Right cardiac atrium (tissue), 5 donors: ENCODE measurements around the gene TREML1. TPM values are rescaled to one million over a fixed set of nuclear protein-coding genes. Genes with fewer than 3 reads are reported as not detected.

Source experiments
- ATAC-seq, 2 donors: fragments of 200-7000 bp; cut with Tn5 transposase; one replicate each; pipeline versions ENCODE4 v1.8.0 to v1.9.1; 2020; ENCODE audit warnings: moderate library complexity in 2 of 2, mild to moderate bottlenecking in 1 of 2
- DNase-seq, 3 donors: peaks; one replicate each; pipeline ENCODE4 v3.0.0-alpha.2; 2020
- H3K27ac ChIP-seq: one replicate; pipeline ENCODE4 v1.5.1; 2013; ENCODE audit warnings: mild to moderate bottlenecking, low read length, control low read depth, moderate library complexity
- H3K27me3 ChIP-seq: one replicate; pipeline ENCODE4 v1.6.1; 2013; ENCODE audit not compliant: control insufficient read depth, insufficient read depth
- H3K4me1 ChIP-seq: one replicate; pipeline ENCODE4 v1.6.1; 2013; ENCODE audit warnings: low read length; ENCODE audit not compliant: control insufficient read depth, insufficient read depth
- H3K4me3 ChIP-seq: one replicate; pipeline ENCODE4 v1.5.1; 2013; ENCODE audit warnings: low read length, control low read depth
- H3K9me3 ChIP-seq: one replicate; pipeline ENCODE4 v1.6.1; 2013; ENCODE audit warnings: low read length; ENCODE audit not compliant: control insufficient read depth
- WGBS: extraction: QIAGEN DNeasy Blood & Tissue Kit; methylation state at CpG from one replicate; pipeline ENCODE4 v1.1.7; 2013; 5-methylcytosine and 5-hydroxymethylcytosine counted together
- intact Hi-C, 4 donors: fragments of 100-400 bp; cut with DNase I; formaldehyde crosslinking; loops; one replicate each; pipeline versions ENCODE4 v1.11.0 to v1.14.0; 2022 to 2023
- long read RNA-seq, 4 donors: library from polyadenylated mRNA; unstranded; transcript quantifications; one replicate each; pipeline ENCODE4 v2.0.0, GENCODE V29; 2020 to 2021
- polyA plus RNA-seq: library from polyadenylated mRNA; stranded (reverse); fragments of 200-250 nt; gene quantifications from one replicate; pipeline ENCODE4 v1.2.3, GENCODE V29; 2013
- total RNA-seq, 4 donors: library from RNA; stranded (reverse); fragmentation: NEBNext Ultra II Directional; extraction: Animal tissue kit (Norgen Biotek cat#: 25700); gene quantifications; one replicate each; pipeline ENCODE4 v1.2.1, GENCODE V29; 2021
- donor health status: healthy with polysubstance abuse.
- donor health status: DM: no; HTN: yes; CAD: no.
- donor health status: DM: no; HTN: no; CAD: no.
- donor health status: DM: no; HTN: yes; CAD: no; lungs with severe emphysema.
- donor health status: DM: yes; HTN: yes; CAD: no.

Gene TREML1
- total RNA-seq (under 1 TPM in 1 of 4 donors, not detected in 3; 0.39 TPM), polyA plus RNA-seq (0.14 TPM)
- long read RNA-seq, donor 1, result 0 reads
- long read RNA-seq, donor 2, result 0 reads
- long read RNA-seq, donor 3, result 0 reads
- long read RNA-seq, donor 4, result 0 reads

GRCh38 chr6:41153992-41154625, at the start of gene TREML1:
Gene TREML1 (minus strand): TSS chr6:41154347. CDS start chr6:41154288, 59 bp downstream.
- no peaks in the 10 kb centered on the region for H3K9me3 ChIP-seq
- H3K4me3 ChIP-seq, result no peak within 1 kb of the TSS
- DNase-seq, result no peak
- WGBS, result 64% methylated on average over 5 of the region's 5 CpGs
- intact Hi-C loops, result no loop called here
- H3K4me1 ChIP-seq, result no peaks in the 10 kb centered on the region
- no peak within 1 kb of the TSS for H3K27ac ChIP-seq
- no peaks in the 10 kb centered on the region for H3K27me3 ChIP-seq
- no peak for ATAC-seq

GRCh38 chr6:41201764-41202173, 47.6 kb upstream of the TREML1 start:
- no peaks in the 10 kb centered on the region for H3K27me3 ChIP-seq
- DNase-seq, result no peak
- H3K4me1 ChIP-seq, result no peaks in the 10 kb centered on the region
- WGBS, result 56% methylated on average over 8 of the region's 8 CpGs
- no peak overlapping the region for H3K4me3 ChIP-seq
- intact Hi-C loops, result no loop called here
- ATAC-seq, result no peak
- H3K9me3 ChIP-seq, result no peaks in the 10 kb centered on the region
- H3K27ac ChIP-seq, result no peak overlapping the region

GRCh38 chr6:41200901-41201763, 47.0 kb upstream of the TREML1 start, which contains the start of gene TREML2:
Gene TREML2 (minus strand): TSS chr6:41201149. CDS start chr6:41201008, 141 bp downstream.
- Histone ChIP-seq H3K9me3 (no peaks in the 10 kb centered on the region), H3K4me1 (no peaks in the 10 kb centered on the region), H3K4me3 (no peak within 1 kb of the TSS), H3K27me3 (no peaks in the 10 kb centered on the region), H3K27ac (peak within 1 kb of the TSS; percentile 3)
- intact Hi-C loops, result no loop called here
- WGBS, result 69% methylated on average over 12 of the region's 12 CpGs
- ATAC-seq, result peak in 1 of 2 donors; percentile 42
- DNase-seq, result peak in 1 of 3 donors; percentile 45

- H3K27ac ChIP-seq, result peak overlapping the region; percentile 3
- DNase-seq, result peak; percentile 36 to 66 (median 66)
Measured at GRCh38 chr6:41200296-41200900, 46.3 kb upstream of the TREML1 start.

GRCh38 chr6:41199552-41200246, 45.6 kb upstream of the TREML1 start:
- Histone ChIP-seq H3K4me1 (no peaks in the 10 kb centered on the region), H3K9me3 (no peaks in the 10 kb centered on the region), H3K27ac (no peak overlapping the region), H3K4me3 (no peak overlapping the region), H3K27me3 (no peaks in the 10 kb centered on the region)
- DNase-seq, result no peak
- 60% methylated on average over 1 of the region's 1 CpG for WGBS
- intact Hi-C loops, result no loop called here
- ATAC-seq, result peak in 1 of 2 donors; percentile 18

More at GRCh38 chr6:41200296-41200900, 46.3 kb upstream of the TREML1 start:
- Histone ChIP-seq H3K4me1 (no peaks in the 10 kb centered on the region), H3K27me3 (no peaks in the 10 kb centered on the region), H3K9me3 (no peaks in the 10 kb centered on the region), H3K4me3 (no peak overlapping the region)
- intact Hi-C loops, result no loop called here
- 61% methylated on average over 2 of the region's 2 CpGs for WGBS
- ATAC-seq, result peak; percentile 32 to 65

GRCh38 chr6:41197234-41197633, 43.1 kb upstream of the TREML1 start:
- Histone ChIP-seq H3K27ac (no peak overlapping the region), H3K9me3 (no peaks in the 10 kb centered on the region), H3K4me1 (no peaks in the 10 kb centered on the region), H3K27me3 (no peaks in the 10 kb centered on the region), H3K4me3 (no peak overlapping the region)
- WGBS, result 94% methylated on average over 3 of the region's 3 CpGs
- intact Hi-C loops, result no loop called here
- ATAC-seq (no peak), DNase-seq (no peak)

- Histone ChIP-seq H3K4me3 (no peak overlapping the region), H3K27ac (no peak overlapping the region), H3K9me3 (no peaks in the 10 kb centered on the region), H3K27me3 (no peaks in the 10 kb centered on the region), H3K4me1 (no peaks in the 10 kb centered on the region)
- intact Hi-C loops, result no loop called here
- ATAC-seq (no peak), DNase-seq (no peak)
- 92% methylated on average over 3 of the region's 3 CpGs for WGBS
Measured at GRCh38 chr6:41194386-41194785, 40.2 kb upstream of the TREML1 start.

- no peaks in the 10 kb centered on the region for H3K27me3 ChIP-seq
- intact Hi-C loops, result no loop called here
- no peak for ATAC-seq
- no peaks in the 10 kb centered on the region for H3K4me1 ChIP-seq
- DNase-seq, result no peak
- no peaks in the 10 kb centered on the region for H3K9me3 ChIP-seq
- H3K4me3 ChIP-seq, result no peak overlapping the region
- H3K27ac ChIP-seq, result no peak overlapping the region
- WGBS, result 54% methylated on average over 5 of the region's 5 CpGs
Measured at GRCh38 chr6:41193884-41194283, 39.7 kb upstream of the TREML1 start.

GRCh38 chr6:41193171-41193734, 39.1 kb upstream of the TREML1 start:
- WGBS, result 70% methylated on average over 5 of the region's 5 CpGs
- H3K27me3 ChIP-seq, result no peaks in the 10 kb centered on the region
- intact Hi-C loops, result no loop called here
- H3K27ac ChIP-seq, result no peak overlapping the region
- no peak overlapping the region for H3K4me3 ChIP-seq
- ATAC-seq, result no peak
- no peaks in the 10 kb centered on the region for H3K9me3 ChIP-seq
- no peaks in the 10 kb centered on the region for H3K4me1 ChIP-seq
- DNase-seq, result no peak

GRCh38 chr6:41191569-41191968, 37.4 kb upstream of the TREML1 start:
- peak; percentile 33 to 60 for ATAC-seq
- peak in 2 of 3 donors; percentile 71 for DNase-seq
- Histone ChIP-seq H3K4me3 (no peak overlapping the region), H3K27me3 (no peaks in the 10 kb centered on the region), H3K27ac (no peak overlapping the region), H3K9me3 (no peaks in the 10 kb centered on the region), H3K4me1 (no peaks in the 10 kb centered on the region)
- WGBS, result 15% methylated on average over 6 of the region's 6 CpGs
- intact Hi-C loops, result no loop called here
